MM.1S (cell line): ENCODE data around the gene EMC1.
"Not testable (repeated sequence)": the region's sequence is repeated elsewhere in the genome, so short reads cannot be mapped to it uniquely, and the experiment has no call there.

Source experiments
- DNase-seq: peaks from one replicate; pipeline ENCODE4 v3.0.0-alpha.2; 2015
- H2AFZ ChIP-seq: fragments of 300-600 bp; sonication (generic); 2 replicates; pipeline ENCODE4 v1.6.0; 2016; ENCODE audit warnings: antibody characterized with exemption, low read length
- H3F3A ChIP-seq: fragments of 300-600 bp; sonication (generic); 2 replicates; pipeline ENCODE4 v1.6.1; 2016; ENCODE audit warnings: mild to moderate bottlenecking, antibody characterized with exemption, low read length, moderate library complexity, mixed read lengths; ENCODE audit not compliant: insufficient read depth
- H3K27ac ChIP-seq: fragments of 300-600 bp; sonication (generic); 2 replicates; pipeline ENCODE4 v1.5.1; 2016; ENCODE audit warnings: mild to moderate bottlenecking, low read length
- H3K27me3 ChIP-seq: fragments of 300-600 bp; sonication (generic); replicated peaks from 2 replicates; pipeline ENCODE4 v1.6.0; 2016; ENCODE audit warnings: low read length; ENCODE audit not compliant: insufficient read depth
- H3K36me3 ChIP-seq: fragments of 300-600 bp; sonication (generic); replicated peaks from 2 replicates; pipeline ENCODE4 v1.6.1; 2016; ENCODE audit warnings: mild to moderate bottlenecking, low read length, mixed read lengths; ENCODE audit not compliant: insufficient read depth
- H3K4me1 ChIP-seq: fragments of 300-600 bp; sonication (generic); 2 replicates; pipeline ENCODE4 v1.6.1; 2016; ENCODE audit warnings: low read length, mixed read lengths
- H3K4me2 ChIP-seq: fragments of 300-600 bp; sonication (generic); 2 replicates; pipeline ENCODE4 v1.6.0; 2016; ENCODE audit warnings: low read depth, low read length
- H3K4me3 ChIP-seq: fragments of 300-600 bp; sonication (generic); 2 replicates; pipeline ENCODE4 v1.5.1; 2016; ENCODE audit warnings: low read length, mixed read lengths
- H3K79me2 ChIP-seq: fragments of 300-600 bp; sonication (generic); 2 replicates; pipeline ENCODE4 v1.6.1; 2016; ENCODE audit warnings: mixed run types, low read length, mixed read lengths
- H3K9ac ChIP-seq: fragments of 300-600 bp; sonication (generic); 2 replicates; pipeline ENCODE4 v1.6.1; 2016; ENCODE audit warnings: low read length, mixed read lengths
- H3K9me2 ChIP-seq: fragments of 300-600 bp; sonication (generic); replicated peaks from 2 replicates; pipeline ENCODE4 v1.6.1; 2016; ENCODE audit warnings: mild to moderate bottlenecking, low read length, mixed read lengths; ENCODE audit not compliant: insufficient read depth
- H3K9me3 ChIP-seq: fragments of 300-600 bp; sonication (generic); replicated peaks from 2 replicates; pipeline ENCODE4 v1.6.1; 2016; ENCODE audit warnings: mild to moderate bottlenecking, low read length, mixed read lengths; ENCODE audit not compliant: insufficient read depth
- H4K20me1 ChIP-seq: fragments of 300-600 bp; sonication (generic); 2 replicates; pipeline ENCODE4 v1.6.1; 2016; ENCODE audit warnings: mild to moderate bottlenecking, low read length, moderate library complexity, mixed read lengths; ENCODE audit not compliant: insufficient read depth
- CTCF ChIP-seq: fragments of 300-600 bp; sonication (generic); IDR thresholded peaks from 2 replicates; pipeline ENCODE4 v1.5.1; 2016; ENCODE audit warnings: antibody characterized with exemption, low read length, mixed read lengths
- EZH2 ChIP-seq: fragments of 300-600 bp; sonication (generic); optimal IDR thresholded peaks from 2 replicates; pipeline ENCODE3; 2017; ENCODE audit warnings: low read depth, mild to moderate bottlenecking, antibody characterized with exemption, low read length, mixed read lengths
- EZH2phosphoT487 ChIP-seq: fragments of 300-600 bp; sonication (generic); IDR thresholded peaks from 2 replicates; pipeline ENCODE4 v1.6.1; 2018; ENCODE audit warnings: antibody characterized with exemption, low read length

Gene EMC1

GRCh38 chr1:19272064-19272463 lies 20.7 kb upstream of the EMC1 start:
- Histone ChIP-seq H3K4me1 (no peaks in the 10 kb centered on the region), H3K9ac (no peak overlapping the region), H3K4me2 (no peak overlapping the region), H3K27me3 (no peaks in the 10 kb centered on the region), H3F3A (no peaks in the 10 kb centered on the region), H3K4me3 (no peak overlapping the region), H3K27ac (no peak overlapping the region), H3K9me2 (no peaks in the 10 kb centered on the region), H3K9me3 (no peaks in the 10 kb centered on the region), H4K20me1 (no peaks in the 10 kb centered on the region), H3K36me3 (no peaks in the 10 kb centered on the region), H2AFZ (no peak overlapping the region), H3K79me2 (no peaks in the 10 kb centered on the region)
- DNase-seq: no peak
- TF ChIP-seq EZH2phosphoT487 (no peak), EZH2 (no peak), CTCF (no peak)

- not testable (repeated sequence) for H3K27ac ChIP-seq, H3K4me3 ChIP-seq, H3K4me2 ChIP-seq, H3K9me2 ChIP-seq, H3K9me3 ChIP-seq, H3K4me1 ChIP-seq, H3K36me3 ChIP-seq, H3F3A ChIP-seq, H4K20me1 ChIP-seq, H3K9ac ChIP-seq, H3K27me3 ChIP-seq, H3K79me2 ChIP-seq, H2AFZ ChIP-seq, DNase-seq
Observed at GRCh38 chr1:19270343-19270730, 19.0 kb upstream of the EMC1 start.

GRCh38 chr1:19269427-19270342 lies 18.4 kb upstream of the EMC1 start:
- H3K9me3 ChIP-seq, DNase-seq: not testable (repeated sequence)

GRCh38 chr1:19268445-19268844 lies 17.1 kb upstream of the EMC1 start:
- H4K20me1 ChIP-seq: no peaks in the 10 kb centered on the region
- no peak overlapping the region for H3K9ac ChIP-seq
- H3K9me2 ChIP-seq: no peaks in the 10 kb centered on the region
- no peak overlapping the region for H3K27ac ChIP-seq
- H2AFZ ChIP-seq: no peak overlapping the region
- no peaks in the 10 kb centered on the region for H3F3A ChIP-seq
- TF ChIP-seq CTCF (no peak), EZH2 (no peak), EZH2phosphoT487 (no peak)
- H3K9me3 ChIP-seq: no peaks in the 10 kb centered on the region
- H3K4me2 ChIP-seq: no peak overlapping the region
- DNase-seq: no peak
- no peaks in the 10 kb centered on the region for H3K36me3 ChIP-seq
- no peaks in the 10 kb centered on the region for H3K79me2 ChIP-seq
- H3K27me3 ChIP-seq: no peaks in the 10 kb centered on the region
- H3K4me3 ChIP-seq: no peak overlapping the region
- no peaks in the 10 kb centered on the region for H3K4me1 ChIP-seq

More at GRCh38 chr1:19269427-19270342, 18.4 kb upstream of the EMC1 start:
- not testable (repeated sequence) for H4K20me1 ChIP-seq, H3K9me2 ChIP-seq, H3F3A ChIP-seq, H3K4me2 ChIP-seq, H3K27me3 ChIP-seq, H3K9ac ChIP-seq, H3K27ac ChIP-seq, H3K4me3 ChIP-seq, H2AFZ ChIP-seq, H3K4me1 ChIP-seq, H3K36me3 ChIP-seq, H3K79me2 ChIP-seq
